ENCODE data around the gene ENGASE.

ENGASE gene

DNA sequence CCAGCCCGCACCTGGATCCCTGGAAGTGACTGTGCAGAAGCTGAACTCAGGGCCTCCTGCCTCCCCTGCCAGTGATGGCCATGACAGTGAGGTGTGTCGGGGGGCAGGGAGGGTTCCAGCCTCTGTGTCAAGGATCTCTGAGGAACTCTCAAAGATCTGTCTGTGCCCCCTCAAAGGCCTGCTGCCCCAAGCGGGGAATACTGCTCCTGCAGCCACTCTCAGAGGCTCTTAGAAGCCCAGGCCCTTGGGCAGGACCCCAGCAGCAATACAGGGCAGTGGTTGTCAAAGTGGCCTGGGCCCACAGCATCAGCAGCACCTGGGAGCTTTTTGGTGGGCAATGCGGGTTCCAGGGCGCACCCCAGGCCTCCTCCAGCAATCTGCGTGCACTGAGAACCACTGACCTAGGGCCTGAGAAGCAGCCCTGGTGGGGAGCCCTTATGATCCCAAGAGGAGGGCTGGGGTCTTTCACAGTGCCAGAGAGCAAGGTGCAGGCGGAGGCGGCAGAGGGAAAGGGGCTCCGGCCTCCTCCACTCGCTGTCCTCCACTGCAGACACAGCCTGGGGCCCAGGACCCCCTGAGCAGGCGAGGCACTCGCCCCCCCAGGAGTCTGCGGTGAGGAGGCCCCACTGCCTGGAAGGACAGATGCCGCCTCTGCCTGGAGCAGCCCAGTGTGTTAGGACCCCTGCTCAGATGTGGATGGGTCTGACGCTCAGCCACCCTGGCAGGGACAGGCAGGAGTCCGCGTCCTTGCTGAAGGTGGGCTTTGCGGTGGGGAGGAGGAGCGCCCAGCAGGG lies 42.1 kb downstream of the ENGASE start:
- DNase-seq = no peak

DNA sequence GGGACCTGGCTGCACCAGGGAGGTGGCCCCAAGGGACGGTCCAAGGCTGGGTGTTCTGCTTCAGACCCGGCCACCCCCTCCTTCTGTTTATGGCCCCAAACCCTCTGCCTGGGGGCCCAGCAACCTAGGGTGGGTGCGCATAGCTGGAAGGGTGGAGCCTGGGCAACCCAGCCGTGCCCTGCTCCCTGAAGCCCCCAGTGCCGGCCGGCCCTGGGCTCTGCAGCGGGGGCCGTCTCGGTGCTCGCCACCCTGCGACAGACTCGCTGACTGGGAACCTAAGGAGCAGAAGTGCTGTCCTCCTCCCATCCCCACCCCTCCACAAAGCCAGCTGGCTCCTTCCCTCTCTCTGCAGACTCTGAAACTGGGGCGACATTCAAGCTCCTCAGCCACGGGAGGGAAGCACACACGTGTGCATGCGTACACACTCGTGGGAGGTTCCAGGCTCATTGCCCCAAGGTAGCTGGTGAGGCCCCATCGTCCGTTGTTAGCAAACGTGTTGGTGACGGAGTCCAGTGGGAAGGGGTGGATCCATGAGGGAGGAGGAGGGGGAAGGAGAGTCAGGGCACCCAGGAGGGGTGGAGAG lies 43.4 kb downstream of the ENGASE start:
- DNase-seq = no peak

DNA sequence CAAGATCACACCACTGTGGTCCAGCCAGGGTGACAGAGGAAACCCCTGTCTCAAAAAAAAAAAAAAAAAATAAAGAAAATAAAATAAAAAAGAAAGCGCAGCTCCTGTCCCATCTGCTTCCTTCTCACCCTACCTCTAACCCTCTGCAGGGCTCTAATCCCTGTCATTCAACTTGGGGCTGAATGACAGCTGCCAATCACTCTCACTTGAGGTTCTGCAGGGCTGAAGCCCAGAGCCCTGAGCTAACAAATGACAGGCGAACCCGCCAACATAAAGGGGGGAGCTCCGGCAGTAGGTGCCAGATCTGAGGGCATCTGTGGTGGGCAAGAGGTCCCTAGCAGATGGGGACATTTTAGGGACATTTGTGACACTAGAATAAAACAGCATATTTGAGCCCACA lies 44.3 kb downstream of the ENGASE start:
- DNase-seq = no peak

DNA sequence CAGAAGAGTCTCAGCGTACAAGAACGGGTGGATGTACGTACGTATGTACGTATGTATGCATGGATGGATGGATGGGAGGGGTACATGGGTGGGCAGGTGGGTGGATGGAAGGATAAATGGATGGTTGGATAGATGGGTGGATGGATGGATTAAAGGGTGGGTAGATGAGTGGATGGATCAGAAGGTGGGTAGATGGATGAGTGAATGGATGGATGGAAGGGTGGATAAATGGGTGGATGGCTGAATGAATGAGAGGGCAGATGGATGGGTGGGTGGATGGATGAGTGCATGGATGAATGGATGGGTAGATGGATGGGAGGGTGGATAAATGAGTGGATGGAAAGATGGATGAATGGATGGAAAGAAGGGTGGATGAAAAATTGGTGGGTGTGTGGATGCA lies 45.6 kb downstream of the ENGASE start:
- no peak for DNase-seq

DNA sequence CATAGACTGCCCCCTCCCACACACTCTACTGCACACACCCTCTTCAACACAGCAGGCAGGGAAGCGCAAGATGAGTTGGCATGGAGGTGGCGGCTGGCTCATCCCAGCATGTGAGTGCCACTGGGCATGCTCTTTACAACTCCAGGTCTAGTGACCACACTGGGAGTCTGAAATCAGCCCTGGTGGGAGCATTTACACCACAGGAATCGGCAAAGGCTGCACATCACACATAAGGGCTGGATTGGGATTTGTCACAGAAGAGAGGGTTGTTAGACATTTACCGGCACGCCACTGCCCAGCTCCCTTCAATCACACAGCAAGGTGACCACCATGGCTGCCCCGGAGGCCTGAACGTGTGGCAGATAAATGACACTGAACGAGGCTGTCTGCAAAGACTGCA lies 49.4 kb downstream of the ENGASE start:
- DNase-seq = no peak

DNA sequence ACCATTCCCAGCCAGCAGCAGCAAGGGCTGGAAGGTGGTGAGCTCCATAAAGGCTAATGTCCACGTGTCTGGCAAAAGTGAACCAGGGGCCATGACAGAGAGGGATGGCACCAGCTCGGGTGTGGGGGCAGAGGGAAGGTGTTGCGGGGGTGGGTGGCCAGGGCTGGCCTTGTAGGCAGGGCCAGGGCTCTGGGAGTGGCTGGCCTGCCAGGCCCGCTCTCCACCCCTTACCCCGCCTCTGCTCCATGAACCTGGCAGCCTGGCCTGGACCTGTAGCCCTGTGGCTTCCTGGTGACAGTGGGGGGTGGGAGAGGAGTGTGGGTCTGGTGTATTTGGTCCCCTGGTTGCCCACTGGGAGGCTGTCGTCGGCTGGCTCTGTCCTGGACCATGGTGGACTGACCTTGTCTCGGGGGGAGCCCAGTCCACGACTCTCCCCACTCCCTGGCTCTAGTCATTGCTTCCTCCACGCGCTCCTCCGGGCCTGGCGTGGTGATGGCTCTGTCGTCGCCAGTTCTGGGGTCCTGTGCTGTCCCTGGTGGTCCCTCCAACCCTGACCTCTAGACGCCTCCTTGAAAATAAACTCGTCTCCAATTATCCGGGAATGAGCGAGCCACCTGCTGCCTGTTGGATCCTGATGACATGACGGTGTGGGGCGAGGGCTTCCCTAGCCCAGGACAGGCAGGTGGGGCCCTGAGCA lies 50.0 kb downstream of the ENGASE start:
- DNase-seq = no peak

DNA sequence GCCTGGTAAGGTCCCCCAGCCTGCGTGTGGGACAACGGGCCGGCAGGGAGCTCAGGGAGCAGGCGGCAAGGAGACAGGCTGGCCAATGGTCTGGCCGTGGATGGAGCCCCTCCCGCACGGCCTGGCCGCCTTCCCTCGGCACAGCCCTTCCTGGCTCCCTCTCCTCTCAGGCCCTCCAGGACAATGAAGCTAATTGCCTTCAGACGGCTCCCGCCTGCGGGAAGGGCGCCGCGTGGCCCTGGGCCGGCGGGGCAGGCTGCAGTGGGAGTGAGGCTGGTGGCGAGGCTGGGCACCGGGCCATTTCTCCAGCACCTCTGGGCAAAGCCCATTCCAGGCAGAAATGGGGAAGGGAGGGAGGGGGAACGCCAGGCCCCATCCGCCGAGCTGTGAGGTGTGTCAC lies 50.9 kb downstream of the ENGASE start:
- no peak for DNase-seq

DNA sequence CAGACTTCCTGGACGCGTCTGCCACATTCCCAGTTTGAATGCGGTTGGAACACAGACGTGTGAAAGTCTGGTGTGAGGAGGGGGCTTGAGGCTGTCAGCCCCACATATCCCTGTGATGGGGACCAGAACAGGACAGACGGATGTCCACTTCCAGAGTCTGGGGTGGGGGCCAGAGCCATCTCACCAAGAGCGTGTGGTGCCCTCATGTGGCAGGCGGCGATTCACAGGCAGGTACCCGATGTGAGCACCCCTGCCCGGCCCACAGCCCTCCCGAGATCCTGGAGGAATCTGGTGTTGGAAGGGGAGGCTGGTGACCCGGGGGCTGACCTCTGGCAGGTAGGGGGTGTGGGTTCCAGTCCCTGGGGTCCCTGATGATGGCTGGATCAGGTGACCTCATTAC lies 51.5 kb downstream of the ENGASE start:
- DNase-seq = no peak

DNA sequence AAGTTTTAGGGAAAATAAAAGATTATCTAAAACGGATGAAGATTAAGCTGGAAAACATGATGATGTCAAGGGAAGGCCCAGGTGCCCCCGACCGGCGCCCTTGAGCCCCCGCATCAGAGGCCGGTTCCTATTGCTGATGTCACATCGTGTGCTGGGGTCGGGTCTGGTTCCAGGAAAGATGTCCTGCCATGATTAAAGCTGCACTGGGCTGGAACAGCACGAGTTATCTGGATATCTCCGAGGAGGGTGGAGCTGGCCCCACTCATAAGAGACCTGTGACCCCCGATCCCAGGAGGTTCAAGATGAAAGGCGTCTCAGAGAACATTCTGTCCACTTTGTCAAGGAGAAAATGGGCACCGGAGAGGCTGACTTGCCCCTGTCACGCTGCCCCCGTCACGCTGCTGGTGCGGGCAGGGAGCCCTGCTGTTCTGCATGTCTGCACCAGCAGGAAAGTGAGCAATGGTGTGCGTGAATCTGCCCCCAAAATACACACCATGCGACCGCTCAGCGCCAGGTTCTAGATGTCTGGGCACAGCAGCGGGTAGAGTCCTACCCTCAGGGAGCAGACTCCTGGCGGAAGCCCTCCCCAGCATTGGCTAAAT lies 53.0 kb downstream of the ENGASE start:
- no peak for DNase-seq

DNA sequence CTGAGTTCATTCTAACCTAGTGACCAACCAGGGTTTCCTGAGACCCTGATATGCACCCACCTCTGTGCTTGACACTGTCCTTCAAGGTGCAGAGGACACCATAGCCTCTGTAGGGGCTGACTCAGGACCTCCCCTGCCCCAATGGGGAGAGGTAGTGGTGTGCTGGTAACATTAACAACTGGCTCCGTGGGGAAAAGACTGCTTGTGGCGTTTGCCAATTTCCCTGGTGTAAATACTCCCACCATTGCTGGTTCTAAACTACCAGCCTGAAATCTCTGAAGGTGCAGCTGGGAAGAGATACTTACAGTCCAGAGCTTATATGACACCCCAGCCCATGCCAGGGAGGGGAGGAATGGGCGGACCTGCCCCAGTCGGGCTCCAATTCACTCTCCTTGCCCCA lies 54.9 kb downstream of the ENGASE start:
- DNase-seq = no peak

DNA sequence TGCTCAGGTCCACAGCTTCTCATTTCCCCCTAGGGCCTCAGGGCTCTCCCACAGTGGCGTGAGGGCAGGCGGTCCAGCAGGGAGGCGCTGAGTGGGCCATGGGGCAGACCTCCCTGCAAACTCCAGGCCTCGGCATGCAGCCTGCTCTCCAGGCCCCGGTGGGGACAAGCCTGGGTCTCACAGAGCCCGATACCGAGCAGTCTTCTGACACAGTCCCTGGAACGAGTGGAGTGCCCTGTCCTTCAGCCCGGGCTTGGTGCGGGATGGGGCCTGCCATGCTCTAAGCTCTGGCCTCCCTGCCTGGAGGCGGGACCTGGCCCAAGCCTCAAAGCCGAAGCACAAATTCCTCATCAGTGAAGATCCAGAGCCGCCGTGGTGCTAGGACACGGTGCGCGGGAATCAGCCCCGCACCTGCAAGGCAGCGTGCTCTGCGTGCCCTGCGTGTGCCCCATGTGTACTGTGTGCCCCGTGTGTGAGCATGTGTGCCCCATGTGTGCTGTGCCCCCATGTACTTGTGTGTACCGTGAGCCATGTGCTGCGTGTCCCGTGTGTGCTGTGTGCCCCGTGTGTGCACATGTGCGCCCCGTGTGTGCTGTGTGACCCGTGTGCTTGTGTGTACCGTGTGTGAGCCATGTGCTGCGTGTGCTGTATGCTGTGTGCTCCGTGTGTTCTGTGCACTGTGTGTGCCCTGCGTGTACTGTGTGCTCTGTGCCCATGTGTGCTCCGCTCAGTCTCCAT lies 56.1 kb downstream of the ENGASE start:
- no peak for DNase-seq

DNA sequence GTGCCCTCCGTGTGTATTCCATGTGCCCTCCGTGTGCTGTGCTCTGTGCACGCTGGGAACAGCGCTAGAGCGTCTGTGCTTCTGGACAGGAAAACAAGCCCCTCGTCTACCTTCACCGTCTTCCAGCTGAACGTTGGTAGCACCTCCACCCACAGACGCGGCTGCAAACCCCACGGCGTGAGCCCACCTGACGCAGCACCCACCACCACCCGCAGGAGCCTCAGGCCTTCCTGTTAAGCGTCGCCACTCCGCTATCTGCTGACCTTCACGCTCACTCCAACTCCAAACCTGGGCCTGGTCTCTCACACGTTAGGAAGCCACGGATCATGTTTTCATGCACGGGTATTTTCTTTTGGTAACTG lies 56.6 kb downstream of the ENGASE start:
- DNase-seq = no peak

DNA sequence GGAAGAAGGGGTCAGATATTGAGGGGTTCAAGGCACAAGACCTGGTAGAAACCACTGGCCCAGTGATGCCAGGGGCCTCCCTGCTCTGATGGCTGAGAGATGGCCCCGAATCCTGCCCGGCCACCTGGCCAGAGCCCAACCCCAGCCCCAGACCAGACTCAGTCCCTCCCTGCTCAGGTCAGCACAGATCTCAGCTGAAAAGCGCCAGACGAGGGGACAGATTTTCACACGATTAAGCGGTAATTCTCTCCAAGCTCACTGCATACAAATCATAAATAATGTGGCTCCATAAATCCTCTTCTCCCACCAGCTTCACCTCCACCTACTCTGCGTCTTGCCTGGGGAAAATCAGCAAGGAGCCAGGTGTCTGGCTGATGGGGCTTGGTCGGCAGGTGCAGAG lies 57.1 kb downstream of the ENGASE start:
- no peak for DNase-seq

DNA sequence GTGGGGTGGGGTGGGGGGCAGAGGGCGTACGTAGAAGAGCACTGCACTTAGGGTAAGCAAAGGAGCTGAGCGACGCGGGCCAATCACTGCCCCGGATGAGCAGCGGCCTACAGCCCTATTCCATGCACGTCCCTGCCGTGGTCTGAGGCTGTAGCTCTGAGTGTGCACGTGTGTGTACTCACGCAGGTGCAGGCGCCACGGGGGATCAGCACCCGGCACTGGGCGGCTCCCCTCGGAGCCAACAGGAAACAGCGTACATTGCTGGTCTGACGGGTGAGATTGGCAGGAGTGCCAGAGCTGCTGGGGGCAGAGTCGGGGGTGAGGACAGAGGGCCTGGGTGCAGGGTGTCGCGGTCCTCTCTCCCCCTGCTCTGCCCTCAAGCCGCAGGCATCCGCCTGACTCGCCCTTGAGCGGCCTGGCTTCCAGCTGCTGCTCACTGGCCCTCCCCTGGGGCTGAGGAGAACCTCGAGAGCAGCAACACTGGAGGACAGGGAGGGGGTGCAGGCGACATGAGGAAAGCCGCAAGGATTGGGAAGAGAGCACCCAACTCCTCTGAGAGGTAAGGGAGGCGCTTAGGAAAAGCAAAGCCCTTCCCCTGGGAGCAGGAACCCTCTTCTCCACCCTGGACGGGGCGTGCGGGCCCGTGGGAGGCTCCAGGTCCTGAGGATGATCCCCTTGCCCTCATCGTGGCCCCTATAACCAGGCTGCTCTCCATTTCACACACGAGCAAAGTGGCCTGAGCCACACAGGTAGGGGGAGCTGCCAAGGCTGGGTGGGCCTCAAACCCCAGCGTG lies 57.8 kb downstream of the ENGASE start:
- DNase-seq = no peak

DNA sequence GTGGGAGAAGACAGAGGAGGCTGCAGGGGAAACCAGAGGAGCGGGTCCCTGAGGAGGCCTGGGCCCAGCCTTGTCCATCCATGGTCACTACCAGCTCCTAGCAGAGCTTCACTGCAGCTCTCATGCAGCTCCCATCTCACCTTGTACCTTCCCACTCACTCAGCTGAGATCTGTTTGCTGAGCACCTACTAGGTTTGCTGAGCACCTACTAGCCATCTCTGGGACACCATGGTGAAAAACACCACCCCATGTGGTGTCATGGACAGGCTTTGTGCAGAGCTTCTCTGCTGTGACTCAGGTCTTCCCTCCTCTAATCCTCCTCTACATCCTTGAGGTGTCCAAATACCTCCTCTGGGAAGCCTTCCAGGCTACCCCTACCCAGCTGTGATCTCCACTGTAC lies 58.6 kb downstream of the ENGASE start:
- no peak for DNase-seq

DNA sequence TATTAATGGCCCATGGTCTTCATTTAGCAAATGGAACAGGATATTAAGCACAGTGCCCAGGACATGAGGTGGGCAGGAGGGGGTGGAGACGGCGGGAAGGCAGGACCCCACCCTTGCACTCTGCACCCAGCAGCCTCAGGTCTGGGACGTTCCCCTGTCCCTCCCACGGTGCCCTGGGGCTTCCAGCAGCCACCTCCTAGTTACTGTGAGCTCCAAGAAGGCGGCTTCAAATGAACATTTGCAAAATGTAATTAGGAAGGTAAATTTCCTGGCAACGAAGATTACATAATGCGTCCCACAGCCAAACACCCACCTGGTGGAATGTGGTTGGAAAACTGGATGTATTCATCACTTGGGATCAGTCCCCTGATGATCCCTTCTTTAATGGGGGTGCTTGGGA lies 59.4 kb downstream of the ENGASE start:
- DNase-seq = no peak

DNA sequence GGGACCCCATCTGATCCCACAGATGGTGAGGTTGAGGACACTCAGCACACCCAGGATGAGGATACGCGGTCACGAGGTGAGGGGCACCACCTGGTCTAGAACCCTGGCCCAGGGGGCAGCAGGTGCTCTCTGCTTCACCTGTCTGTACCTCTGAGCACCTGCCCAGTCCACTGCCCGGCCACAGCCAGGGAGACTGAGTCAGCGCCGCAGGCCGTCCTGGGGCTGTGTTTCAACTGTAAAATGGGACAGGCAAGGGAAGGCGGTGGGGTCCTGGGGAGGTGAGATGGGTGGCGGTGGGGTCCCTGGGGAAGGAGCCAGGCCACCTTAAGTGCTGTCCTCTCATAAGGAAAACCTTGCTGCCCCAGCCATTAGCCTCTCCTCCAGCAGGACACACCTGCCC lies 60.4 kb downstream of the ENGASE start:
- no peak for DNase-seq

DNA sequence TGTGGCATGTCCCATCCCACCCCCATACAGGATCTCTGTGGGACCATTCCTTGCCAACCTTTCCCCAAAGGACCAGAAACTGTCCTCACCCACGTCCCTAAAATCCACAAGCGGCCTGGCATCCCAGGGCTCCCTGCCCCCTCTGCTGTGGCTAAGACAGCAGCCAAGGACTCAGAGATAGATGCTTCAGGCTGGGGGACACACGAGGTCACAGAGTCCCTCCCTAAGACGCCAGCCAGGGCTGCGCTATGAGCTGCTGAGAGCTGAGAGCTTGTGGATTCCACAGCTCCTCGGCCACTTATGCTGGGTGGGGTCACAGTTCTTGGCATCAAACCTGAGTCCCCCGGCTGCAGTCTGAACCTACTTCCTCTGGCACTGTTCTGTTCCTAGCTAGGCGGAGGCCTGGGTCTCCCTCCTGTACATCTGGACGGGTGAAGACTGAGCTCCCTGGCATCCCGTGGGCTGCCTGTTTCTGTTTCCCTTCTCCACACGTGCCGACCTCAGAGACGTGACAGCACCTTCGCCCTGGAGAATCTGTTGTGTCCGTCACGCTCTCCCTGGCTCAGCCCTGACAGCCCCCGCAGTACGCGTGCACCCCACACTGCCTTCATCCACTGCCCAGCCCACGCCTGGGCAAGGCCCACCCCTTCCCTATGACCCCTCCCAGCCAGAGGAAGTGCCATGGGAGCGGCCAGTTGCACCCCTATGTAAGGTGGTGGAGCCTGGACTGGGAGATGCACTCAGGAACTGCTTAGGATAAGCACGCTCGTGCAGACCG lies 61.2 kb downstream of the ENGASE start:
- DNase-seq = no peak

Measured in CD4-positive, alpha-beta T cell treated with Interleukin-4 for 4 hours (primary cell).